ENCODE results near the gene IFIT3. TPM values are rescaled to one million over a fixed set of nuclear protein-coding genes. Genes with fewer than 3 reads are reported as not detected.

The IFIT3 gene
- total RNA-seq, 2 experiments from 2014 or later: 11.5 to 12.8 TPM

DNA sequence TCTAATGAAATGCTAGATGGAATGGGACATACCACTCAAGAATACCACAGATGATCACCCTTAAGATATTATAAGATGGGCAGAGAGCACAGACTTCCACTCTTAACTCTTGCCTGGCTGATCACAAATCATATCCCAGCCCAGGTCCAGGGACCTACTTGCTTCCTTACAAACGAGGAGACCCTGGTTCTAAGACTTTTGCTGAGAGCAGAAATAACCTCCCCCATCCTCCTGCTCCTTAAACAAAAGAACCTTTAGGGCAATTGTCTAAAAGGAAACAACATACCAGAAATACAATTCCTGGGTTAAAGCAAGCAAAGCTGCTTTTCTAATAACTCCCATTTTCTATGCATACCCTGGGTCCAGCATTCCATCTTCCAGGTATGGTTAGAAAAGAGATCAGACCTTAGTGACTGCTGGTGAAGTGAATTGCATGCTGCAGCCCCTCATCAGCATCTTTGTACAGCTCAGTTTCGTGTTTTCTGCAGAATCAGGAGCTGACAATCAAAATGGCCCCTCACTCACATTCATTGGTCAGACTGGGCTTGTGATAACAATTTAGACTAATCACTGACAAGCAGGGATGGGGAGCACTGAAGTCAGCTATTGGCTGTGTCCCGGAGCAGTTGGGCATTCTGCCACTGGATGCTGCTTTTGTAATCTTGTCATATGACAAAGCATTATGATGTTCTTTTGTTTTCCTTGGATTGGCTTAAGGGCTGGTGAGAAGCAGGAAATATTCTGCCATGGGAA, 14.6 kb downstream of the IFIT3 start:
- Mint-ChIP-seq H3K36me3 (ENCODE audit: low read depth) (peaks cover 36% of the 10 kb centered on the region), H3K27me3 (no peaks in the 10 kb centered on the region), H3K27ac (no peak overlapping the region), H3K4me1 (ENCODE audit: low read depth) (peaks cover 6% of the 10 kb centered on the region), H3K4me3 (no peak overlapping the region), H3K9me3 (no peaks in the 10 kb centered on the region)
- ChIA-PET CTCF (interaction anchor here (0.9 kb wide), 1 partner anchor 27 kb away, joined by 4 read pairs; no protein-coding TSS in a partner anchor), POLR2A (interaction anchor here (1.1 kb wide), 1 partner anchor 41 kb away, joined by 4 read pairs; the partner anchor contains the start of gene IFIT2)
- Histone ChIP-seq H3K36me3 (ENCODE audit: insufficient read depth, low read length) (peaks cover 6% of the 10 kb centered on the region), H3K4me1 (ENCODE audit: insufficient read depth, low read length) (peaks cover 4% of the 10 kb centered on the region), H3K4me3 (ENCODE audit: low read length) (no peak overlapping the region), H3K27me3 (ENCODE audit: control insufficient read depth in 1 of 2, insufficient read depth in 2 of 2, low read length in 2 of 2) (no peaks in the 10 kb centered on the region), H3K27ac (ENCODE audit: low read depth in 1 of 2, low read length in 2 of 2) (no peak overlapping the region), H3K9me3 (ENCODE audit: control insufficient read depth in 1 of 2, insufficient read depth in 1 of 2, low read length in 2 of 2) (no peaks in the 10 kb centered on the region)
- TF ChIP-seq, protein P1, sequence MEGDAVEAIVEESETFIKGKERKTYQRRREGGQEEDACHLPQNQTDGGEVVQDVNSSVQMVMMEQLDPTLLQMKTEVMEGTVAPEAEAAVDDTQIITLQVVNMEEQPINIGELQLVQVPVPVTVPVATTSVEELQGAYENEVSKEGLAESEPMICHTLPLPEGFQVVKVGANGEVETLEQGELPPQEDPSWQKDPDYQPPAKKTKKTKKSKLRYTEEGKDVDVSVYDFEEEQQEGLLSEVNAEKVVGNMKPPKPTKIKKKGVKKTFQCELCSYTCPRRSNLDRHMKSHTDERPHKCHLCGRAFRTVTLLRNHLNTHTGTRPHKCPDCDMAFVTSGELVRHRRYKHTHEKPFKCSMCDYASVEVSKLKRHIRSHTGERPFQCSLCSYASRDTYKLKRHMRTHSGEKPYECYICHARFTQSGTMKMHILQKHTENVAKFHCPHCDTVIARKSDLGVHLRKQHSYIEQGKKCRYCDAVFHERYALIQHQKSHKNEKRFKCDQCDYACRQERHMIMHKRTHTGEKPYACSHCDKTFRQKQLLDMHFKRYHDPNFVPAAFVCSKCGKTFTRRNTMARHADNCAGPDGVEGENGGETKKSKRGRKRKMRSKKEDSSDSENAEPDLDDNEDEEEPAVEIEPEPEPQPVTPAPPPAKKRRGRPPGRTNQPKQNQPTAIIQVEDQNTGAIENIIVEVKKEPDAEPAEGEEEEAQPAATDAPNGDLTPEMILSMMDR (IDR thresholded peaks at IDR 0.05): no peak
- ATAC-seq (ENCODE audit: poor library complexity): no peak
- intact Hi-C loops (cut with DNase I, micrococcal nuclease): no loop called here
- DNase-seq: no peak

DNA sequence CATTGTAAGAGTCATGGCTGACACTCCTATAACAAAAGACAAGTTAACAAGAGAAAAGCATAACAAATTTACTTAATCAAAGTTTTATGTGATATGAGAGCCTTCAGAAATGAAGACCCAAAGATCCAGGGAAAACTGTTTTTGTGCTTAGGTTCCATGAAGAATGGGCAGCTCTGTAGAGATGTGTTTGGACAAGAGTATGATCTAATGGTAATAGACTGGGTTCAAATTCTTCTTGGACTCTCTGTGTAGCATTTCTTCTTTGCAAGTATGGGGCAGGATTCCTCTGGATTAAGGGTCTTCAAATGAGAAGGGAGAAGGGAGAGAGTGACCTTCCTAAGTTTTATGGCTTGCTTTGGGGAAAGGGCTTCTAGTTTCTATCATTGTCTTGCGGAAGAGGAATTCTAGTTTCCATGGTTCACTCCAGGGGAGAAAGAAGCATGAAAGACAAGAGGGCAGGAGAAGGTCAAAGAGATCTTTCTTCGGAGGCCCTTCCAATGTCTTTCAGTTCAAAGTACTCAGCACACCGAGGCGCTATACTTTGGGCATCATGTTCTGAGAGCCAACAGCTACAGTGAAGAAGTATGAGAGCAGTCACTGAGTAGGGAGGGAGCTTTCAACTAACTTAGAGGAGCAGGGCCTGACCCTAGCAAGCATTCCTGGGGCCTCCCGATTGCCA, 15.4 kb downstream of the IFIT3 start:
- Mint-ChIP-seq H3K27ac (no peak overlapping the region), H3K9me3 (no peaks in the 10 kb centered on the region)

DNA sequence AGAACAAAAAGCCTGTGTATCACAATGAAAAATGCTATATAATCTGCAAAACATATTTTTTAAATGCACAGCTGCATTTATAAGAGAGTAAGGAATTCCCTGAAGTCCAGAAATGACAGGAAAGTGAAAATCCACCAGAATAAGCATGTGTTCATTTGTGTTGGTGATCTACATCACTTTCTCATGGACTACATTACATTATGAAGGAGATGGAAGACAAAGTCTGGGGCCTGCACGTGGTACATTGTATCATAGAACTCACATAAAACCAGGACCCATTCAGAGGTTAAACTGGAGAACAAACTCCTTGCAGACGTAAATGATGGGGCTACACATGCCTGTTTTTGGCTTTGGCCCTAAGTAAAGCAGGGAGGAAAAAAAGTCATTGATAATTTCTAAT, 16.4 kb downstream of the IFIT3 start:
- DNase-seq (no peak), ATAC-seq (ENCODE audit: poor library complexity) (no peak)
- ChIA-PET POLR2A (no interaction called here), CTCF (no interaction called here)
- Mint-ChIP-seq H3K36me3 (ENCODE audit: low read depth) (peaks cover 18% of the 10 kb centered on the region), H3K4me3 (no peak overlapping the region), H3K27ac (no peak overlapping the region), H3K9me3 (no peaks in the 10 kb centered on the region), H3K4me1 (ENCODE audit: low read depth) (no peaks in the 10 kb centered on the region), H3K27me3 (no peaks in the 10 kb centered on the region)
- Histone ChIP-seq H3K4me1 (ENCODE audit: insufficient read depth, low read length) (no peaks in the 10 kb centered on the region), H3K36me3 (ENCODE audit: insufficient read depth, low read length) (peaks cover 2% of the 10 kb centered on the region), H3K9me3 (ENCODE audit: control insufficient read depth in 1 of 2, insufficient read depth in 1 of 2, low read length in 2 of 2) (no peaks in the 10 kb centered on the region), H3K4me3 (ENCODE audit: low read length) (no peak overlapping the region), H3K27ac (ENCODE audit: low read depth in 1 of 2, low read length in 2 of 2) (no peak overlapping the region), H3K27me3 (ENCODE audit: control insufficient read depth in 1 of 2, insufficient read depth in 2 of 2, low read length in 2 of 2) (no peaks in the 10 kb centered on the region)
- intact Hi-C loops (cut with DNase I, micrococcal nuclease): no loop called here
- TF ChIP-seq, protein P1 (IDR thresholded peaks at IDR 0.05): no peak

More for the DNA sequence above, 15.4 kb downstream of the IFIT3 start:
- Histone ChIP-seq H3K9me3 (ENCODE audit: control insufficient read depth in 1 of 2, insufficient read depth in 1 of 2, low read length in 2 of 2) (no peaks in the 10 kb centered on the region), H3K36me3 (ENCODE audit: insufficient read depth, low read length) (peaks cover 6% of the 10 kb centered on the region), H3K4me1 (ENCODE audit: insufficient read depth, low read length) (no peaks in the 10 kb centered on the region), H3K27me3 (ENCODE audit: control insufficient read depth in 1 of 2, insufficient read depth in 2 of 2, low read length in 2 of 2) (no peaks in the 10 kb centered on the region), H3K4me3 (ENCODE audit: low read length) (no peak overlapping the region), H3K27ac (ENCODE audit: low read depth in 1 of 2, low read length in 2 of 2) (no peak overlapping the region)
- CTCF ChIA-PET: no interaction called here
- no peak overlapping the region for H3K4me3 Mint-ChIP-seq
- ATAC-seq (ENCODE audit: poor library complexity): no peak
- intact Hi-C loops (cut with DNase I, micrococcal nuclease): no loop called here
- POLR2A ChIA-PET: interaction anchor here (1.1 kb wide), 1 partner anchor 41 kb away, joined by 4 read pairs; the partner anchor contains the start of gene IFIT2
- H3K27me3 Mint-ChIP-seq: no peaks in the 10 kb centered on the region
- TF ChIP-seq, protein P1 (IDR thresholded peaks at IDR 0.05): no peak
- no peaks in the 10 kb centered on the region for H3K4me1 Mint-ChIP-seq (ENCODE audit: low read depth)
- H3K36me3 Mint-ChIP-seq (ENCODE audit: low read depth): peaks cover 27% of the 10 kb centered on the region
- DNase-seq: no peak
